Neural progenitor cell (in vitro differentiated cells): ENCODE measurements around the gene LRP1.

Experiments used
- CTCF ChIP-seq: fragments of 200-600 bp; sonication (generic); IDR thresholded peaks from 2 replicates; pipeline ENCODE4 v1.5.1; 2017; ENCODE audit warnings: antibody characterized with exemption, mild to moderate bottlenecking
- EZH2 ChIP-seq: fragments of 200-600 bp; sonication (generic); IDR thresholded peaks from 2 replicates; pipeline ENCODE4 v1.6.1; 2017; ENCODE audit warnings: antibody characterized with exemption, mild to moderate bottlenecking, moderate library complexity
- EZH2phosphoT487 ChIP-seq: fragments of 200-600 bp; sonication (generic); IDR thresholded peaks from 2 replicates; pipeline ENCODE4 v1.6.1; 2017; ENCODE audit warnings: antibody characterized with exemption

- TF ChIP-seq EZH2phosphoT487 (no peak), CTCF (no peak), EZH2 (no peak)
Measured at GRCh38 chr12:57129889-57130288, 1.6 kb downstream of the LRP1 start.
